ACHN (cell line): ENCODE data around the gene ZMIZ1.

Experiments
- DNase-seq: peaks from one replicate; pipeline ENCODE4 v3.0.0-alpha.2; 2015
- in situ Hi-C: cut with HindIII; loops from 2 replicates; pipeline ENCODE4 v1.10.0; 2017; ENCODE audit warnings: low sequenced_read_pairs, low pct_ligation_motif_present, low pct_unique_long_range_greater_than_20kb

Gene ZMIZ1

DNA sequence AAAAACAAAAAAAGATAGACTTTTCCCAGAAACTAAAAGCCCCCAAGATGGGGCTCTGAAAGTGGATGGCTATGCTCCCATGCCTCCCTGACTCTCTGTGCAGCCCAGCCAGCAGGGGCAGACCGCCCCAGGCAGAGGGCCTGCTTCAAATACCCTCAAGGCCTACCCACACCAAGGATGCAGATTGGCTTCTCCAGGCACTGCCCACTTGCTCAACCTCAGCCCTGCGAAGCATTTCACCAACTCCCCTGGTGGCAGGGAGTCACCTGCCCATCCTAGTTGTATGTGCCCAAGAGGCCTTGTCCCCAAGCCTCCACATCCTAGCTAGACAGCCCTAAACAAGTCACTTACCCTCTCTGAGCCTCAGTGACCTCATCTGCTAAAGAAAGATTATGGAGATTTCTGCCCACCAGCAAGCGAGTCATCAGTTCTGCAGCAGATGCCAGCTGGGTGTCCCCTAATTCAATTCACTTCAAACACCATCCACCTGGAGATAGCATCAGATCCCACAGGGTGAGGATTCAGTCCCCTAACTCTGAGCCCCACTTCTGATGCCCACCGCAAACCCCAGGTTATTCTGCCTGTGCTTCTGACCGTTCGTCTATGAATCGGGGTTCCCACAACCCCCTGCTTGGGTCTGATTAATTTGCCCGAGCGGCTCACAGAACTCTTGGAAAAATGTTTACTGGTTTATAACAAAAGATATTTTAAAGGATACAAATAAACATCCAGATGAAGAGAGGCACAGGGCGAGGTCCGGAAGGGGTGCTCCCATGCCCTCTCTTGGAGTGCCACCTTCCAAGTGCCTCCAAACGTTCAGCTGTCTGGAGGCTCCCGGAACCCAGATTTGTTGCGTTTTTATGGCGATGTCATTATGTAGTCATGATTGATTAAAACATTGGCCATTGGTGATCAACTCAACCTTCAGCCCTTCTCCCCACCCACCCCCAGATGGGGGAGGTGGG lies 18.6 kb upstream of the ZMIZ1 start:
- in situ Hi-C loops = no loop called here
- no peak for DNase-seq

GRCh38 chr10:79050896-79051555 lies 17.7 kb upstream of the ZMIZ1 start:
- no peak for DNase-seq
- in situ Hi-C loops = no loop called here

DNA sequence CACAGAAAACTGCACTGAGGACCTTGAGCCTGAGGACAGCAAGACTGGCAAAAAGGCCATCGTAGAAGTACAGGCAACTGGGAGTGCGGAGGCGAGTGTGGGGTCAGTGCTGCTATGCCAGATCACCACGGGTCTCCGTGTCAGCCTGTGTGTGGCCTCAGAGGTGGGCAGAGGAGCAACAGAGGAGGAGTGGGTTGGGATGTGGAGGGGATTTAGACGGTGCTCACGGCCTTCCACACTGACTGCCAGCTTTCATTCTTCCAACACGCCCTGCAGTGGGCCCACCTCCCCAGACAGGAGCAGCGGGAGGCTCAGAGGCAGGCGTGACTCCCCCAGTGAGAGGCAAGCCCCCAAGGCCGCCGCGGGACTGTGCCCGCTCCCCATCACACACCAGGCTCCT lies 17.0 kb upstream of the ZMIZ1 start:
- in situ Hi-C loops = no loop called here
- no peak for DNase-seq

GRCh38 chr10:79052291-79053080 lies 16.3 kb upstream of the ZMIZ1 start:
- no peak for DNase-seq
- in situ Hi-C loops = no loop called here

DNA sequence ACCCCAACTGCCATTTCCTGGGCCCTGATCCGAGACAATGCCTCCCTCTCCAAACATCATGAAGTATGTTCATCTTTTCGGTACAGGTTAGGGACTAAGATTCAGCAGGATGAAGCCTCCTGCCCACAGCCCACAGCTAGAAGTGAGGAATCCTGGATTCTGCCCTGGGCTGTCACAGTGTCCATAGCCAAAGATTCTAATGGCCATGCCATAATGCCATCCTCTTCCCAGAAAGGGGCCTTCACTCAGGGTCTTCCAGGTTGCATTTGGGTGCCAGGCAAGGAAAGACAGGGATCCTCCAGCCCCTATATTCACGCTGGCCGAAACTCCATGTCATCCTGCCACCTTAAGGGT lies 15.7 kb upstream of the ZMIZ1 start:
- in situ Hi-C loops = no loop called here
- no peak for DNase-seq

DNA sequence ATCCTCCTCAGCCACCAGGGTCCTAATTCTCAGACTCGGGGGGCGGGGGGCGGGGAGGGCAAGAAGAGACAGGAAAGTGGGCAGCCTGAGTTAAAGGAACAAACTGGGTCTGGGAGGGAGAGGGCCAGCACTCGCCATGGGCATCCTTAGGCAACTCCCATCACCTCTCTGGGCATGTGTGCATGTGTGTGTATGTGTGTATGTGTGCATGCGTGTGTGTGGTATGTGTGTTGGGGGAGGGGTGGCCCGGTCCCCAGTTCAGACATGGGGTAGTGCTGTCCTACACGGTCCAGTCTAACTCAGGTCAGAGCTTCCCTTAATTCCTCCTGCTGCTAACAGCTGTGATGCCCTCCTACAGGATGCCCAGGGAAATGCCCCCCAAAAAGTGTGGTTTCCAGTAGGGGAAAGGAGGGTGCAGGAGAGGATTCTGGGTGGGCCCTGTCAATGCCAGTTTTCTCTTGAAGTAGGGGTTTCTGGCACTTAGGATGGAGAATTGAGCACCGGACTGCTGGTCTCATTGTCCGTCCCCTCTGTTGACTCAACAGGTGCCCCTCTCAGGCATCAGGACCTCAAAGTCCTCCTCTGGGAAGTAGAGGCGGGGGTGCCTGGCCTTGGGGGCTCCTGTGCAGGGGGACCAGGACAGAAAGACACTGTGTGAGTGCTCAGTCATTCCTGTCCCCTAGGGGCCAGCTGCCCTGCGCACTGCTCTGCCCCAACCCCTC lies 15.1 kb upstream of the ZMIZ1 start:
- in situ Hi-C loops = no loop called here
- no peak for DNase-seq

DNA sequence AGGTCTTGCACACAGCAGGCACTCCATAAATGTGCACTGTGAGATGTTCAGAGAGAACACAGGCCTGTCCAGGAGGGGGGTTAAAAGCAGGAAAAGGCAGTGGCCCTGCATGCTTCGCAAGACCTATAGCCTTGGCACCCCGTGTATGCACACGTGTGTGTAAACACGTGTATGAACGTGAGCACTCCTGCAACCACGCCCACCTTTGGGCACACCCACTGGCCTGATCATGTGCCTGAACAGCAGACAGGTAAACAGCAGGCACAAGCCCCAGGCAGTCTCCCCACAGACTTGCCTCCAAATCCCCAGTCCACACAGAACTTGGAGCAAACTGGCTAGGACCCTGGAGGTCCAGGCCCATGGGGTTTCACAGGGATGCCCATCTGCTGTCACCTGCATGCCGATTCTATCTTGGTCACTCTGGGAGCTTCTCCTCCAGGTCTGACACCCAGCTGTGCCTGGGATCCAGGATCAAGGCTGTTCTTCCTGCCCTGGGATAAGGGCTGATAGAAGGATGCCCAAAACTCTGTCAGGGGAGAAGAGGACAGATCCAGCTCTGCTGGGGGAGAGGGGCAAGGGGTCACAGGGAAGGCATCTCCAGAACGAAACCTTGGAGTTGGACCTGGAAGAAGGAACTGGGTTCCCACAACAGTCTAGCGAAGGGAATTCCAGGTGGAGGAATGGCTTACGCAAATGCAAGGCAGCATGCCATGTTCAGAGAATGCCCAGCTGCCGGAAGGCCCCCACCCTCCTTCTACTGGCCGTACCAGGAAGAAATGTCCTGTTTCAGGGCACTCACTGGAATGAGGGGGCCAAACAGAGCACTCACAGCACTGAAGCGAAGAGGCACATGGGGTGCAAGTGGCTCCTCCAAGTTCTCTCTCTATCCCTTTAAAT lies 14.3 kb upstream of the ZMIZ1 start:
- no peak for DNase-seq

DNA sequence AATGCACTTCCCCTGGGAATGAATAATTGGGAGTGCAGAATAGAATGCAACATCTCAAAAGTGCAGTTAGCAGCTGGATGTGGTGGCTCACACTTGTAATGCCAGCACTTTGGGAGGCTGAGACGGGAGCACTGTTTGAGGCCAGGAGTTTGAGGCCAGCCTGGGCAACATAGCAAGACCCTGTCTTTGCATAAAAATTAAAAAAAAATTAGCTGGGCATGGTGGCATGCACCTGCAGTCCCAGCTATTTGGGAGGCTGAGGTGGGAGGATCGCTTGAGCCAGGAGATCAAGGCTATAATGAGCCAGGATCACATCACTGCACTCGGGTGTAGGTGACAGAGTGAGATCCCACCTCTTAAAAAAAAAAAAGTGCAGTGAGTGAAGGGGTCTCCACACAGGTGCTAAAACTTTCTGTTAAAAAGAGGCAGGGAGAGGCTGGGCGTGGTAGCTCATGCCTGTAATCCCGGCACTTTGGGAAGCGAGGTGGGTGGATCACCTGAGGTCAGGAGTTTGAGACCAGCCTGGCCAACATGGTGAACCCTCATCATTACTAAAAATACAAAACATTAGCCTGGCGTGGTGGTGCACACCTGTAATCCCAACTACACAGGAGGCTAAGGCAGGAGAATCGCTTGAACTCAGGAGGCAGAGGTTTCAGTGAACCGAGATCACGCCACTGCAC lies 13.5 kb upstream of the ZMIZ1 start:
- in situ Hi-C loops = no loop called here

More for the DNA sequence above, 14.3 kb upstream of the ZMIZ1 start:
- in situ Hi-C loops = no loop called here

DNA sequence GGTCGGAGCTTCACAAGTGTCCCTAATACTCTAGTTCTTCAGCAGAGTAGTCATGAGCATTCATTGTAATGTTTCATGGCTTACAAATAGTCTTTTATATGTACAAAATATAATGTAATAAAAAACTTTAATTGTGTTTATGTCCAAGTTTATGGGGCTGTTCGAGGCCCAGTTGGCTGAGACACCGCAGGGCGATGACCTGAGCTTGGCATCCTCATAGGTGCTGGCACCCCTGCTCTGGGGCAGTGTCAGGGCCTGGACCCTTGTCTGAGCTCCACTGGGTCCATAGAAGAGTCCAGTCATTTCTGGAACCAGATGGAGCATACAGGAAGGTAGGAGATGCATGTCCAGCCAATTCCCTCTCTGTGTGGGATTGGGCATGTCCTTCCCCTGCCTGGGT lies 12.9 kb upstream of the ZMIZ1 start:
- in situ Hi-C loops = no loop called here
- no peak for DNase-seq

More for the DNA sequence above, 13.5 kb upstream of the ZMIZ1 start:
- no peak for DNase-seq

- in situ Hi-C loops = no loop called here
- no peak for DNase-seq
These were observed 12.4 kb upstream of the ZMIZ1 start for GRCh38 chr10:79056361-79056735.

DNA sequence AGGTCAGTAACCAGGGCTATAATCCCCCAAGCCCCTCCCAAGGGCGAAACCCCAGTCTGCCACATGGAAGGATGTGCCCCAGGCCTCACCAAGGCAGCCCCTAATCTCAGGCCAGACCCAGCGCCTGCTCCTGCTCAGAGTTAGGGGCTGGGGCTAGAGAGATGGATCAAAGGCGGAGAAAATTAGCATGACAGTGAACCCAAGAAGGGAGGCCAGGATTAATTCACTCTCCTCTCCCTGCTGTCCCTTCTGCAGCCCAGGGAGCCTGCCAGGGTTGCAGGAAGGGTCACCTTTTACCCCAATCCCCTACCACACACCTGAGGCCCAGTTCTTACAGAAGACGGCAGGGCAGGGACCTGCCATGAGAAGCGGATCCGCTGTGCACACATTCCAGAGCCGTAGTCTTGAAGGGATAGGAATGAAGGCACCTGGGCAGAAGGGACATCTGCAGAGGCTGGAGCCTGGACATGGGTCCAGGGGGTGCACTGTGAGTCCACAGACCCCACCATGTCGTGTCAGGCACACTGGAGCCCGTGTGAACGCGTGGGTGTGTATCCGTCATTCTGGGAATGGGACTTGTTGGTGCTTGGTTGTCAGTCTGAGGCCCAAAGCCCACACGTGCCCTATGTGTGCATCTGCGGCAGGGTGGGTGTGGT lies 11.9 kb upstream of the ZMIZ1 start:
- in situ Hi-C loops = no loop called here
- DNase-seq = no peak

GRCh38 chr10:79057481-79058275 lies 11.1 kb upstream of the ZMIZ1 start:
- in situ Hi-C loops = no loop called here
- DNase-seq = no peak

DNA sequence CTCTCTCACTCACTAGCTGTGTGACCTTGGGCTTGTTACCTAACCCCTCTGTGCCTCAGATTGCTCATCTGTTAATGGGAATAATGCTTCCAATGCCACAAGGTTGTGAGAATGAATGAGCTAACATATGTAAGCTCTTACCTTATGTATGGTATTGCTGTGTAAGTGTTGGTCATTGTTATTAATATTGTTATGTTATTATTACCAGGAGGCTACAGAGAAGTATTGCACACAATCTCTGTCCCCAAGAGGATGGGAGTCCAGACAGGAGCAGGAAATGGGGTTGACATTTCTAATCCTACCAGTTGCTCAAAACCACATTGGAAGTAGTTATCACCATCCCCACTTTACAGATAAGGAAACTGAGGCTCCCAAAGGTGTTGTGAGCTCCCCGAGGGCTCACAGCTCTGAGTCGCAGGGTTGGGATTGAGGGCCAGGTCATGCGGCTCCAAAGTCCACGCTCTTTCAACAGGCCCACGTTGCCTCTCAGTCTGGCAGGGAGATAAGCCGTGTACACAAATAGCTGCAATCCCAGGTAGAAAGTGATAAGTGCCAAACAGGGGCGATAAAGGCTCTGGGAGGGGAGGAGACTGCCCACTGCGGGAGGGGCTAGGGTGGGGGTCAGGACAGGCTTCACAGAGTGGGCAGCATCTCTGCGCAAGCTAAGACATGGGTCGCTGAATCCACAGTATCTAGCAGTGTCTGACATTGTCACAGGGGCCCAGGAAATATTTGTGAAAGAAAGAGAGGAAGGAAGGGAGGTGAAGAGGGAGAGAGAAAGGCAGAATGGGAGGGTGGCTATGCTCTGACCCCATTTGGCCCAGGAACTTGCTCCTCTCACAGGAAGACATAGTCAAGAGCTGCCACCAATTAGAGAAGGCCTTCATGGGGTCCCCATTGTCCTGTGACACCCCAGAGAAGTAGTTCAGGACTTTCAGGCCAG lies 9.6 kb upstream of the ZMIZ1 start:
- DNase-seq = no peak
- in situ Hi-C loops = no loop called here

- in situ Hi-C loops = no loop called here
- DNase-seq = no peak
These were observed 8.8 kb upstream of the ZMIZ1 start for GRCh38 chr10:79059859-79060379.
